ENCODE results near the gene FAM20A. TPM values are rescaled to one million over a fixed set of nuclear protein-coding genes. Genes with fewer than 3 reads are reported as not detected.

FAM20A gene
- total and polyA plus RNA-seq, 9 of the 15 experiments (the other 6 are each of a cell fraction or from before 2014, with no cell fraction given) = 0.07 TPM; not detected in 8

- TF ChIP-seq PATZ1 (CRISPR knock-in tag; IDR thresholded peaks at IDR 0.05; ENCODE audit: borderline replicate concordance) (no peak), CEBPZ (IDR thresholded peaks at IDR 0.05; ENCODE audit: borderline replicate concordance, low read depth, low read length) (no peak), HNRNPH1 (optimal IDR thresholded peaks at IDR 0.05; ENCODE audit: low read depth, low read length) (no peak), STAT5A (IDR thresholded peaks at IDR 0.05; ENCODE audit: borderline replicate concordance, low read length) (no peak), FOXA3 (CRISPR knock-in tag; conservative IDR thresholded peaks at IDR 0.05 in 1 of 2, IDR thresholded peaks at IDR 0.05 in 1 of 2) (no peak), LEF1 (IDR thresholded peaks at IDR 0.05) (no peak), ARID1B (IDR thresholded peaks at IDR 0.05) (no peak), HIVEP1 (CRISPR knock-in tag; IDR thresholded peaks at IDR 0.05) (no peak), NR2C1 (IDR thresholded peaks at IDR 0.05) (no peak), NR2C1 (tag; IDR thresholded peaks at IDR 0.05) (no peak), ZNF408 (CRISPR knock-in tag; IDR thresholded peaks at IDR 0.05; ENCODE audit: low read depth) (no peak)
Measured at GRCh38 chr17:68556551-68556950, 44.6 kb downstream of the FAM20A start (continued).

Measured in K562 (cell line).